ENCODE measurements around the gene GMPR2.

Gene GMPR2

GRCh38 chr14:24284501-24285035 is 51.8 kb downstream of the GMPR2 start:
- no peak for DNase-seq (ENCODE audit: low read depth, low spot score)

GRCh38 chr14:24285351-24285750 is 52.6 kb downstream of the GMPR2 start:
- no peak for DNase-seq (ENCODE audit: low read depth, low spot score)

GRCh38 chr14:24286996-24287395 is 54.3 kb downstream of the GMPR2 start:
- no peak for DNase-seq (ENCODE audit: low read depth, low spot score)

All from smooth muscle cell of the brain vasculature (primary cell).